K562 (cell line): ENCODE results near the gene UBE2J2. TPM values are rescaled to one million over a fixed set of nuclear protein-coding genes. Genes with fewer than 3 reads are reported as not detected.
A peak's percentile ranks its signal among the peaks of the same experiment; 100 is the strongest.

ENCODE experiments used
- ATF7 ChIP-seq: fragments of 450-650 bp; IDR thresholded peaks from 2 replicates; pipeline ENCODE4 v1.7.1; 2014; ENCODE audit warnings: mild to moderate bottlenecking, moderate library complexity
- NR3C1 ChIP-seq: sonication (generic); formaldehyde crosslinking; IDR thresholded peaks from 2 replicates; pipeline ENCODE4 v1.8.1; 2022; ENCODE audit warnings: missing genetic modification reagents
- NRF1 ChIP-seq, 2 experiments: fragments of 450-650 bp; IDR thresholded peaks in 1 of 2; conservative IDR thresholded peaks in 1 of 2; 2 replicates each; pipeline ENCODE4 v1.6.1; 2014; ENCODE audit warnings: mild to moderate bottlenecking in 2 of 2
- POU5F1 ChIP-seq: fragments of 150-350 bp; IDR thresholded peaks from 2 replicates; pipeline ENCODE4 v1.6.1; 2014; ENCODE audit warnings: borderline replicate concordance, low read length, low read depth, mild to moderate bottlenecking; ENCODE audit not compliant: partially characterized antibody
- SMARCB1 ChIP-seq: IDR thresholded peaks from 2 replicates; pipeline ENCODE4 v1.6.1; 2011; ENCODE audit warnings: improper control_type of control experiment, low read depth; ENCODE audit not compliant: insufficient read length
- ZNF347 ChIP-seq: fragments of 450-650 bp; formaldehyde crosslinking; IDR thresholded peaks from 2 replicates; pipeline ENCODE4 v1.4.0; 2020; ENCODE audit warnings: low read depth, mild to moderate bottlenecking, moderate library complexity
- polyA plus RNA-seq, 8 experiments: library from polyadenylated mRNA; depleted of rRNA in 4 of 8; stranded (reverse) in 5 of 8; unstranded in 3 of 8; fragments of >200 nt; fragmentation: Nextera tagmentation in 2 of 8; fragmentation: Illumina TruSeq in 1 of 8; extraction: Ambion mirVana in 2 of 8; extraction: Trizol in 1 of 8; gene quantifications; 2 replicates each; pipeline versions ENCODE4 v1.2.1 to v1.2.3, GENCODE V29; 2011 to 2014; ENCODE audit warnings: inconsistent platforms in 1 of 8, missing spikeins in 1 of 8
- total RNA-seq, 7 experiments: library from RNA; depleted of rRNA in 6 of 7; stranded (reverse); fragments of >200 nt in 6 of 7; fragmentation: Illumina TruSeq in 2 of 7; extraction: Trizol in 2 of 7; gene quantifications; 2 replicates each; pipeline versions ENCODE4 v1.2.1 to v1.2.3, GENCODE V29; 2011 to 2021; ENCODE audit warnings: low replicate concordance in 1 of 7
- TF ChIP-seq, protein P1 (sequence below): sonication (generic); formaldehyde crosslinking; IDR thresholded peaks from 2 replicates; pipeline ENCODE4 v1.8.0; 2022; ENCODE audit warnings: missing genetic modification reagents, mild to moderate bottlenecking, moderate library complexity, borderline replicate concordance

The UBE2J2 gene
- total and polyA plus RNA-seq, 9 of the 15 experiments (the other 6 are each of a cell fraction or from before 2014, with no cell fraction given) = 0.93 to 112 (median 75.5) TPM

DNA sequence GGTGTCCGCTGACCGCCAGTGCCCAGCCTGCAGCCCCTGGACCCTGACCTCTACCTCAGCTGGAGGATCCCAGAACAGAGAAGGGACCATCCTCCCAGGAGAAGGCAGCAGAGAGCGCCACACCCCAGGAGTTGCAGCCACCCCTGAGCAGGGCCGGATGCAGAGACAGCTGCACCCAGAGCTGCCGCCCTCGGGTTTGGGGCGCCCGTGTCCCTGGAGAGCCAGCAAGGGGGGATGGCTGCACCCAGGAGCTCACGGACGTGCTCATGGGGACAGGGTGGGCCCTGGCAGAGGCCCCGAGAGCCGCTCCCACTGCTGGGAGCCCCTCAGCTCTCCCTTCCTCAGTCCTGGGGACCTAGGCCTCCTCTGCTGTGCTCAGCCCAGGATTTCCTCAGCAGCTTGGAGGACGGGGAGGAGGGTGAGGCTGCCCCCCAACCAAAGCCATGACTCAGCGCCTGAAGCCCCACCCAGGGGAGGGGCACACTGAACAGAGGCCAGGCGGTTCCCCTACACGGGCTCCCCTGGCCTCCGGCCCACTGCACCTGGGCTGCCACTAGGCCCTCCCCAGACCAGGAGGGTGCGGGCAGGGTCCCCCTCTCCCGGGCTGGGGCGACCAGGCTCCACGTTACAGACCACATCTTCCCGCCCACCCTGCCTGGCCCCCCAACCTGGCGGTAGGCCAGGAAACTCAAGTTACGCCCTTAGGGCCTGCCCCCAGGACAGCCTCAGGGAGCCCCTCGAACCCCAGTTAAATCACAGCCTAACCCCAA lies 31.8 kb upstream of the UBE2J2 start (continued):
- TF ChIP-seq NR3C1 = no peak
- TF ChIP-seq ATF7 = peak; percentile 28; the same call in 1 of the 2 replicates
- peak in 1 of 2 experiments; percentile 36; a peak in 2 of 4 replicates for TF ChIP-seq NRF1 (conservative IDR thresholded peaks at IDR 0.05 in 1 of 2, IDR thresholded peaks at IDR 0.05 in 1 of 2)
- no peak for TF ChIP-seq ZNF347 (CRISPR knock-in tag)
- TF ChIP-seq SMARCB1 = no peak
- TF ChIP-seq, protein P1, sequence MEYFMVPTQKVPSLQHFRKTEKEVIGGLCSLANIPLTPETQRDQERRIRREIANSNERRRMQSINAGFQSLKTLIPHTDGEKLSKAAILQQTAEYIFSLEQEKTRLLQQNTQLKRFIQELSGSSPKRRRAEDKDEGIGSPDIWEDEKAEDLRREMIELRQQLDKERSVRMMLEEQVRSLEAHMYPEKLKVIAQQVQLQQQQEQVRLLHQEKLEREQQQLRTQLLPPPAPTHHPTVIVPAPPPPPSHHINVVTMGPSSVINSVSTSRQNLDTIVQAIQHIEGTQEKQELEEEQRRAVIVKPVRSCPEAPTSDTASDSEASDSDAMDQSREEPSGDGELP (CRISPR knock-in tag) = peak; percentile 60; the same call in 1 of the 2 replicates
- no peak for TF ChIP-seq POU5F1
